HG03103 (cell line): ENCODE data around the gene PON3.

Experiments used
- ATAC-seq: cut with Tn5 transposase; IDR thresholded peaks from one replicate; pipeline ENCODE4 v1.9.1; 2021; ENCODE audit warnings: low read depth; ENCODE audit not compliant: unreplicated experiment

Gene PON3

DNA sequence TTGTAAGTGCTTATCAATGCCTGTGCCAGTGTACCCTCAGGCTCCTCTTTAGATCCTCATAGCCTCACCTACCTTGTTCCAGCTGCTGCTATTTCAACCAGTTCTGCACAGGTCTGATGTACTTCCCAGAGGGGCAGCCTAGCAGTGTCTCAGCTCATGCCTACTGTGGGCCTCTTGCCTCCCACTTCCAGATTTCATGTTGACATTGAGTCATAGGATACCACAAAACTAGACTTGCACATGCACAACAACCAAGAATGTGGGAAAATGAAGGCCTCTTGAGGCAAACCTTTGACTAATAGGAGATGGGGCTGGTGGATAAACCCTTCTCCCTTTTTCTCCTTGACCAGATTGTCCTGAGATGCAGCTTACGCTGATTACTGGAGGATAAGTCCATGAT, 31.0 kb downstream of the PON3 start:
- ATAC-seq, result no peak

DNA sequence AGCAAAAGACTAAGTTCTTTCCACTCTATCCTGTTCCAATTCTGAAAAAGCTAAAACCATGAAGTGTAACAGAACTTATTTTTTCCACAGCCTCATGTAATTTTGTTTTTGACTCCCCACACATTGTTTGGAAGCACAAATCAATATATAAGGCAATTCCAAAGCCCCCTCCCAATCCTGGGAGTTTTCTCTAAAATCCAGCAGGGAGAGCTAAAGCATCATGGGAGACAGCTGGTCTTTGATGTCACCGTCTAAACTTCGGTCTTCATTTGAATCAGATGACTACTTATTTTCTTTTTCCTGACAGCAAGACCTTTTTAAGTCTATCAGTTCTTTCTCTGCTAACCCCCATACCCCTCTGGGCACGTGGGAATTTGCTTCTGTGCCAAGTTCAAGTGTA, 38.6 kb downstream of the PON3 start:
- ATAC-seq, result no peak

DNA sequence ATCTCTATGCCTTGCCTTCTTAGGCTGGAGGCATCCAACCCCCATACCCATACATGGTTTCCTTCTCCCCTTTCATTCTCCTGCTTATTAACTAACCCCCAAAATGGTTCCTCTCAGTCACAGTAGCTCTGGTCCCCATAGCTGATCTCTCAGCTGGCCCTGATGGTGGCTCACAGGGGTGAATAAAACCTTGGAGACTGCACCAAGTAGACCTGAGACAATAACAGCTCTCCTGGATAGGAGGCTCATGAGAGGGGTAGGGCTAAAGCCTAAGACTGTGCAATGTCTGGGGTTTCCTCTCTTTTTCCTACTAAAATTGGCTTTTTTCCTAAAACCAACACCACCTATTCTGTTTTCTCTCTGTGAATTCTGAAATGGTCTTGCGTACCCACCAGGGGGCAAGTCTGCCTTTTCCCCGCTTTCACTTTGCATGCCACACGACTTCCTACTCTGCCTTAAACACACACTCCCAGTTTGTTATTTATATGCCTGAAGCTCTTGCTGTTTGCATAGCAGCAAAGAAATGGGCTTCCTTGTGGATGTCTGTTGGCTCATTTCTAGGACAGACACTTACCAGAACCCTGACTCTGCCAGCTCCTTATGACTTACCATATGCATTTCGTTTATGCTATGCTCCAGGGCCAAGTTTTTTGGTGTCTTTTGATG, 53.4 kb downstream of the PON3 start:
- ATAC-seq, result no peak

DNA sequence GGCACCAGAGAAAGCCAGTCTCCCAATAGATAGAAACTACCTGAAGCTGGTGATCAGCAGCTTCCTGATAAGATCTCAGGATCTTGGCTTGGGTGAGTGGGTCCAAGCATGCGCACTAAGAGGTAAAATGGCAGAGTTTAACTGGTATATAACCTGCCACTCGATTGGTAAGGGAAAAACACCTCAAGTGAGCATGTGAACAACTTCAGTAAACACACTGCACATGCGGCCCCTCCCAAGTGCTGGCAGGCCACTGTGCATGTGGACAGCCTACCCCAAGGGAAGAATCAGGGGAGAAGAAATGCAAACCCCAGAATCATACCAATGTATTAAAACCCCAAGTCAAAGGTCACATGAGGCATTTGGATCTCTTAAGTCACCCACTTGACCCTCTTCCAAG, 54.1 kb downstream of the PON3 start:
- ATAC-seq, result no peak

DNA sequence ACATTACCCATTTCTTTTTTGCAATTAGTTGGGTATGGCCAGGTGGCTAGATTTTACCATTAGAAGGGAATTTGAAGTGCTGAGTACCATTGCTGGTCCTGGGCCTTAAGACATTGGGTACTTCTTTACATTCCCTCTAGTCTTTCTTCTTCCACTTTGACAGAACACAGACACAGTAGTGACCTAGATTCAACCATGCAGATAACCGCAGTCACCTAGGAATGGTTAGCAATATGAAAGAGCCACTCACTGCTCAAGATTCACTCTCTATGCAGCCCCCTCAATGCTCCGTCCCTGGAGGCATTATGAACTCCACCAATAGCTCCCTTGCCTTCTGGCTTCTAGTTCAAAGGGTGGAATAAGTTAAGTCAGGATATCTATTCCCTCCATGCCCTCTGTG, 55.7 kb downstream of the PON3 start:
- ATAC-seq, result no peak

DNA sequence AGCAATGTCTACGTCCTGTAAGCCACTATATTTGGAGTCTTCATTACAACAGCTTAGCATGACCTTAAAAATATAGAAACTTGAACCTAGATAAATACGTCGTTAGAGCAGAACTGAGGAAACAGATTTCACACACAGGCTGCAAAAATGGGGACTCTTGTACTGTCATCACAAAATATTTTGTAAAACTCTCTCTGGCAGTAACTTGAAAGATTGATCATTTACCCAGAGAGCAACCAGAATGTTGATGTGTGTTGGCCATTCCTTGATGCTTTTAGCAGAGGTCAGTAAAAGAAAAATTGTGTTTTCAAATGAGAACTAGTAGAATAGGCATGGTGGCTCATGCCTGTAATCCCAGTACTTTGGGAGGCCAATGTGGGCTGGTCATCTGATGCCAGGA, 57.3 kb downstream of the PON3 start:
- ATAC-seq, result no peak

DNA sequence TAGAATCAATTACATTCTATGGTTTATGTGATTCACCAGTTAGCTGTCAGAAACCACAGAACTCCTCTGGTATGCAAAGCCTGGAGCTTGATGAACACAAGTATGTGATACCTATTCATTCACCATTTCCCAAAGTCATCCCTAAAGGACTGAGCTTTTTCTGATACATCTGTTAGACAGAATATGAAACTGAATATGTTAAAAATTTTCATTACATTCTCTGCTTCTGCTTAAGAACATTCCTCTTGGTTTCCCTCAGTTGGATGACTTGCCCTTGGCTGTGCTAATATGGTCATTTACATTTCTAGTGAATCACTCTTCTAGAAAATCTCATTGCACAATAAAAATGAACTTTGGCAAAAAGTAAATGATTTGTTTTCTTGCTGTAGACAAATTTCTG, 61.1 kb downstream of the PON3 start:
- no peak for ATAC-seq

DNA sequence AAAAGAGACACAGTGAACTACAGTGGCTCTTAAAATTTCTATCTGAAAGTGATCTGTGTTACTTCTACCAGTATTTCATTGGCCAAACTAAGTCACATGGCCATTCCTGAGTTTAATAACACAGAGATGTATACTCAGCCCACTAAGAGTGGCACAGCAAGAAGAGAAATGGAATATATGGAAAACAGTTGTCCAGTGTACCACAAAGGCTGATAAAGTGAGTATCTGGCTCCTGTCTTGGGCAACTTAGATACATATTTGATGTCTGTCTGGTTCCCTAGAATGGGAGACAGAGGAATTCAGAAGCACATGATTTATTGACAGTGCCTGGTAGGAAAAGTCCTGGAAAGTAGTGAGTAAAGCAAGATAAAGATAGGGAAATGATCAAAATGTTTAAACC, 61.7 kb downstream of the PON3 start:
- ATAC-seq, result no peak

DNA sequence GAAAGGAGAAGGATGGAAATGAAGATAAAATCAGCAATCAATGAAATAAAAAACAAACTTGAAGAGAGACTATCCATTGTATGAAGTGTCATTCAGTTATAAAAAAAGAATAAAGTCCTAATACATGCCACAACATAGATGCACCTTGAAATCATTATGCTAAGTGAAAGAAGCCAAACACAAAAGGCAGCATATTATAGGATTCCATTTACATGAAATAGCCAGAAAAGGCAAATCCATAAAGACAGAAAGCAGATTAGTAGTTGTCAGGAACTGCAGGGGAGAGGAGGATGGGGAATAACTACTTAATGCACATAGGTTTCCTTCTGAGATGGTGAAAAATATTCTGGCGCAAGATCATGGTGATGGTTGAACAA, 65.2 kb downstream of the PON3 start:
- peak; percentile 32 for ATAC-seq

DNA sequence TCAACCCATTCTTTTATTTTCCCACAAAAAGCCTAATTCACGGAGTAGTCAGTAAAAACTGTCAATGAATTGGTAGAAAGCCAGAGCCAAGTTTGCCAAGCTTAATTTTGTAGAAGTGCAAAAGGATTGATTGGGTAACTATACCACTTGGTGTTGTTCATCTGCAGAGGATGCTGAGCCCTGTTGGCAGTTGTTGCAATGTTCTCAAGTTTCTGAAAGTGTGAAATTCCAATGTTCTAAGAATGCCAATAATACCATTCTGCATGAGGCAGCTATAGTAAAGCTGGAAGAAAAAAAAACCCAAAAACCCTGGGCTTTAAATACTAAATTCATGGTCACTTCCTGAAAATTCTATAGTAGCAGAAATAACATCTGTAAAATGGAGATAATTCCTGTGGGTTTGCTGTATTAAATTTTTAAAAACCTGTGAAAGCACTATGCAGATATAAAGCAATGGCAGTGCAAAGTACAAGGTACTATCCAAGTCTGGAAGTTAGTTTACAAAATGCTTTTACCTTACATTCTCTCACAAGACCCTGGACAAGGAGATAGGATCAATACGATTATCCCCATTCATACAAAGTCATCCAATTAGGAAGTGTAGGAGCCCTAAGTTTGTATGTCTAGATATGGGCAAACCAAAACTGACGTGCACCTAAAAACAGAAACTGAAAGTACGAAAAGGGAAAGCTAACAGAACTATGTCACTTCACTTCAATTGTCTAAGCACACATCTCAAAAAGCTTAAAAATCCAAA, 65.8 kb downstream of the PON3 start:
- peak; percentile 92 for ATAC-seq

DNA sequence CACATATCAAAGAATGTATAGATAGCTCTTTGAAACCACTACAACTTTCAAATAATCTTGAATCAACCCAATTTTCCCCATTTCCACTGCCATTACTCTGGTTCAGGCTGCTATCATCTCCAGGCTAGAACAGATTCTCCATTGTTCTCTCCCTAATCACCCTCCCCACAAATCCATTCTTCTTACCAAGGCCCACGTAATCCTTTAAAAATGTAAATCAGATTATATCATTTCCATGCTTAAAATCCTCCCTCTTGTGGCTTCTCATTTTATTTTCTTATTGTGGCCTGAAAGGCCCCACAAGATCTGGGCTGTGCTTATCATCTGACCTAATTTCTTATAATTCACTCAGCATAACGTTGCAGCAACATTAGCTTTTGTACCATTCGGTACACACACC, 68.8 kb downstream of the PON3 start:
- no peak for ATAC-seq

DNA sequence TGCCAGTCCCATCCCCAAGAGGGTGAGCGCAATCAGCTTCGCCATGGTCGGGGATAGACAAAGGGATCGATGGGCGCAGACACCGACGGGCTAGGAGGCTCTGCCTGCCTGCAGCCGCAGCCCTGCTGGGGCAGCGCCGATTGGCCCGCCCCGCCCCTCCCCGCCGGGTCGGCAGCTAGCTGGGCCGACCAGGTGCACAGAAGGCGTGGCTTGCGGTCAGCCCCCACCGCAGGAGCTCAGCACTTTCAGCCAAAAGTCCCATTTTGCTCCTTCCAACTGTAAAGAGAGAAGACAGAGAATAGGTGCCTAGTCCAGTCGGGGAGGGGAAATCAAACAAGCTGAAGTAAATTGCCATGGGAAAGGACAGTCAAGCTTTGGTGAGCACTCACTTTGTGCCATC, 71.7 kb downstream of the PON3 start, which contains the start of gene PON1:
PON1 (minus strand) TSS at position 102 of the 400 bp plus-strand sequence; CDS start at position 45, 57 bp downstream.
- ATAC-seq, result peak; percentile 57

DNA sequence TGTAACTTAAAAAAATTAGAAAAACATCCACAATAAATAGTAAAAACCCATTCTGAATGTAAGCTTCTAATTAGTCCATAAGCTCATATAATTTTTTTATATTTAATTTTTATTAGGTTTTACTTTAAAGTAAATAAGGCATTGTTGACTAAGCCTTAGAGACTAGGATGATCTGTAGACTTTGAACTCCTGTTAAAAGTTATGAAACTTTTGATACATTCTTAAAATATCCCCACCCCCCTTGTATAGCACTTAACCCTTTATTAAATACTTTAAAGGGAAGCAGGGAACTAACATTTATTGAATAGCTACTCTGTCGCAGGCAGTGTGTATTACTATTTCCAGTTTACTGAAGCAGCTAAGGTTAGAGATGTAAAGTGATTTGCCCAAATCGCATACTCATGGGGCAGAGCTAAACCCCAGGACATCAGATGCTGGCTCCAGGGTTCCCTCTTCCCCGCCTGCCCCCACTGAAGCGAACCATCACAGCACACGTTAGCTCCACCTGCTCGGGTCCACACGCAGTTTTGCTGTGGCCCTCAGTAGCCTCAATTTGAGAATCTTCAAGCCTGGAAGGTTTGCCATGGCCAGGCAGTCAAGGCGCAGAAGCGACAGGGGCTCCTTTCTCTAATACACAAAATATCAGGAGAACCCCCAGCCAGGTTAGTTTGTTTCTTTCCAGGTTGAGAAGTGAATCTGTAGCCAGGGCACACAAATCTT, 72.6 kb downstream of the PON3 start:
- no peak for ATAC-seq

DNA sequence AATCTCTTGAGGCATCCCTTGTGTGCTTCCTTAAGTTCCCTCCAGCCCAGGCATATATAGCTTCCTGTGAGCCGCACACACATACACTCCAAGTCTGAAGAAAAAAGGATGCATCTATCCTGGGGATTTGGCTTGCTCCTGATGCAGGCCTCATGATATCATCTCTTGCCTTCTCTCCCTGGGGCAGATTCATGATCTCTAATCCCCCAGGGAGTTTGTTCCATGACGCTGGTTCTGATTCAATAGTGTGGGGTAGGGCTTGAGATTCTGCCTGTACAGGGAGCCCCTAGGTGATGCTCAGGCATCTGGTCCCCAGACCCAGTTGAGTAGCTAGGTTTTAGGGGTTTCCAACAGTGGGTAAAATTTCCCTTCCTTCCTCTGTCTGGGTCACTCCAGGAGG, 73.3 kb downstream of the PON3 start:
- ATAC-seq, result no peak

DNA sequence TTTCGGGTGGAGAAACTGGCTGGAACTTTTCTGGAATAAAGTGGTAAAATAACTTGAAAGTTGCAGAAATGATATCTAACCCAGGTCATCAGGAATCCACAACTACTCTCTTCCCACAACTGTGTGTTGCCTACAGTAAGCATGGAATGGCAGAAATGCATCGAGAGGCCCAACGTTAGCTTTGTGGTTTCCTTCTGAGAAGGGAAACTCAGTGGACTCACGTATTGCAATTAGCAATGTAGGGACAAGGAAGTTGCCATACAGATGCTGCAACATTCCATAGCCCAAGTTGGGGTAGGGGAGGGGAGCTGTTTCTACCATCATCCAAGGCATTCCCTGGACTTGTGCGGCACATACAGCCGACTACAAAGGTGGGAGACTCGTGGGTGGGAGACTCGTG, 73.8 kb downstream of the PON3 start:
- ATAC-seq, result no peak

DNA sequence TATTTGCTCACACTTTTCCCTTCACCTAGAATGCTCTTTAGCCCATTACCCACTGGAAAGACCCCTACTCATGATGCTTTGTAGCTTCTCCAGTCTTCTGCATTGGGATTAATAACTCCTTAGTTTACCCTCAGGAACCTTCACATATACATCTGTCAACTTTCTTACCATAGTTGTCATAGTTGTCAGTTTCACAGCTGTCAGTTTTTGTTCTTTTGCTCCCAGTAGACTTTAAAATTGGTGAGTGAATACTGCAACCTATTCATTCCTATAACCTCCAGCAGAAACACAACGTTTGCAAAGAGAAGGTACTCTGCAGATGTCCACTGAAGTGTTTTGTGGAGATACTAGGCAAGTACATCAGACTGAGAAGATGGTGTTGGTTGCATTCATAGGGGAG, 74.5 kb downstream of the PON3 start:
- ATAC-seq, result no peak

DNA sequence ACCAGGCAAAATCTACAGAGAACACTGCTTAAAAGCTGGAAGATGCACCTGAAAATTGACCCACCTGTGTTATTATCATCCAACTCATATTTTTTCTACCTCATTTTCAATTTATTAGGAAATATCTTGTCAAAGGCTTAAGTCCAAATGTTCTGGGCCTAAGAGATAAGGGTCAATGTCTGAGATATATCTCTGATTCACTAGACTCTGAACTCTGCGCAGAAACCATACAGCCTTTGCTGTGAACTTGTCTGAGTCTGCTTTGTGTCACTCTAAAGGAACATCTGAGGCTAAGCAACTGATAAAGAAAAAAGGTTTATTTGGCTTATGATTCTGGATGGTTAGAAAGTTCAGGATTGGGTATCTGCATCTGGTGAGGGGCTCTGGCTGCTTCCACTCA, 75.5 kb downstream of the PON3 start:
- no peak for ATAC-seq

DNA sequence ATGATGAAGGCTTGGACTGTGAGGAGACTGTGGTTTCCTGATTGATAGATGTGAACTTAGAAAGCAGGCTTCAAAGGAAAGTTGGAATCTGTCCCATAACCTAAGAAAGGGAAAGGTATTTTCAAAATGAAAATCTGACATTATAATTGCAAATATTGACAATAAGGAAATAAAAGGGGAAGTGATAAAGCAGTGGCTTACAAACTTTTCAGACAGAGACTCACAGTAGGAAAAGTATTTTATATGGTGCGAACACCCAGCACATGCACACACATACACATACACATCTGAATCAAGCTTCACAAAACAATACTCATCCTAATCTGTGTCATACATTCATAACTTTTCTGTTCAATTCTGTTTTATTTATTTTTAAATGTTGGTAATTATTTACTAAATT, 76.6 kb downstream of the PON3 start:
- no peak for ATAC-seq

DNA sequence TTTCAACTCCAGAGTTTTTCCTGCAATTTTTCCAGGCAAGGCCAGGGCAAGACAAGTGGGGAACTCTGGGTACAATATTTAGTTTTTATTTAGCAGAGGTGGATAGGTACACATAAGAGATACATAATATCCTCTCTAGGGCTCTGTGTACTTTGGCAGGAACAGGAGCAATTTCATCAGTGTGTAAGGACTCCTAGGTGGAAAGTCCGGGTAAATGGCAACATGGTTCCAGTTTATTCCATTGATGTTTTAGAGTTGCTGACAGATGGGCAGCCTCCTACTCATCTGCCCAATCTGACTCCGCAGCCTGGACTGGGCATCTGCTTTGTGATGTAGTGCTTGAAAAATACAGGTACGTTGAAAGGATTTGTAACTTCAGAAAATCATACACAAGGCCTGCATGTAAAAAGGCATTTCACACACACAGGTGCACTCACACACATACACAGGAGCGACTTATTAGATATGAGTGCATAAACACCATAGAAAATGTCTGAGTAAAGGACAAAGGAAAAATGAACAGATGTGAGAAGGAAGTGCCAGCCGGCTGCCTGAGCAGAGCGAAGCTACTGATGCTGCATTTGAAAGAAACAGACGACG, 77.6 kb downstream of the PON3 start:
- no peak for ATAC-seq

DNA sequence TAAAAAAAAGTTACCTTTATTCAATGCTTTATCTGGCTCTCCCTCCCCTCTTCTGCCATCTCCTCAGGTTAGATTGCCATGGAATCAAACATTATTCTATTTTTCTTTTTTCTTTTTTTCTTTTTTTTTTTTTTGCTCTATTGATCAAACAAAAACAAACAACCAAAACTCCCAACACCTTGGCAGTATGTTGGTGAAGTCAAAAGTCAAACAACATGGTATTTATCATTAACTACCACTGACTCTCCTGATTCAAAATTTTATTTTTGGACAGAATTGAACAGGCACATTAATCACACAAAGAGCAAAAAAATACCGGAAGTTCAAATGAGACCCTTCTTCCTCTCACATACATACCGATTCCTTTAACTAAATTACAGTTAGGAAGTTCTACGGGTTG, 78.2 kb downstream of the PON3 start:
- no peak for ATAC-seq

DNA sequence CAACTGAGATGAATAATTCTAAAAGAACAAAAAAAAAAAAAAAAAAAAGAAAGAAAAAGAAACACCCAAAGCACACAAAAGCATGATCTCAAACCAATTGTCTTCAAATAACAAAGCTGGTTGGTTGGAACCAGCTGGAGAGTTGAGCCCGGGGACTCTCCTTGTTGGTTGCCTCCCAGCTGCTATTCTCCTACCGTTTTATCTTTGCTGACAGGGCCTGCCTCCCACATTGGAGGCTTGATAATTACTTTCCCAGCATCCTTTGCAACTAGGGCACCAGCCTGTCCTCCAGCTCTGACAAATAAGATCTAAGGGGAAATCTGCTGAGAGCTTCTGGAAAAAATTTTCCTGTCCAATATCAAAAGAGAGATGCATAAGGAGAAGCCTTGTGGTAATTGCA, 78.6 kb downstream of the PON3 start:
- ATAC-seq, result no peak
